ENCODE data around the gene MINDY4.

DNA sequence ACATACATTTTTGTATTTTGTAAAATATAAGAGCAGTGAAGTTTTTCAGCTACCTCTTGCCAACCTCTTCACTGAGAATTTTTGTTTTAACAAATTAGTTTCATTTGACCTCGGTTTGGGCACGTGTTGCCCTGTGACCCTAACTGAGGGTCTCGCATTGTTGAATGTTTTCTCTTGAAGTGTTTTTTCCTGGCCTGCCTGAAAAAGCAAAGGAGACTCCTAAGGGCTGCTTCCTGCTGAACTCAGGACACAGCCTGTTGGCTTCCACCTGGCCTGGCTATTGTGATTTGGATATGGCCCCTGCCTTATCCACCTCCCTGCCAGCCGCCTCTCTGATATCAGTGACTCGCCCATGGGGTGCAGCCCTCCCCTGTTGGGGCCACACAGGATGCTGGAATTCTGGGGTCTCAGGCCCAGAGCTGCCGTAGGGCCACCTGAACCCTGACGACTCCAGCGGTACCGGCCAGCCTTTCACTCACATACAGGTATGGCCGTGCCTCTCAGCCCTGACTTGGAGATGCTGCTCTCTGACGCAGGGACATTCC is 81.6 kb downstream of the MINDY4 start:
- TF ChIP-seq CTCF (conservative IDR thresholded peaks at IDR 0.05 in 1 of 2, IDR thresholded peaks at IDR 0.05 in 1 of 2; ENCODE audit: extremely low read depth in 1 of 2, insufficient read depth in 1 of 2, low read depth in 1 of 2, low read length in 2 of 2) (no peak), EZH2 (IDR thresholded peaks at IDR 0.05; ENCODE audit: borderline replicate concordance, low read length) (no peak)
